ENCODE measurements around the gene ESRP2. TPM values are rescaled to one million over a fixed set of nuclear protein-coding genes. Genes with fewer than 3 reads are reported as not detected.

The ESRP2 gene
- total and polyA plus RNA-seq, 9 of the 15 experiments (the other 6 are each of a cell fraction or from before 2014, with no cell fraction given): 0.05 to 0.15 (median 0.07) TPM; not detected in 6

GRCh38 chr16:68244903-68245853 lies 9.3 kb upstream of the ESRP2 start, which contains the start of gene PLA2G15 (continued):
- TF ChIP-seq ZNF639 (CRISPR knock-in tag; conservative IDR thresholded peaks at IDR 0.05 in 1 of 2, IDR thresholded peaks at IDR 0.05 in 1 of 2) (peak in 1 of 2 experiments; percentile 60; a peak in 1 of 4 replicates), MAX (CRISPR knock-in tag; IDR thresholded peaks at IDR 0.05) (peak; percentile 71), ZFP30 (CRISPR knock-in tag; IDR thresholded peaks at IDR 0.05; ENCODE audit: borderline replicate concordance) (no peak), NFIC (IDR thresholded peaks at IDR 0.05) (0 out of 2 replicates have a peak, but pooled peaks have one; percentile 15), CREB5 (CRISPR knock-in tag; IDR thresholded peaks at IDR 0.05) (no peak), NUFIP1 (IDR thresholded peaks at IDR 0.05; ENCODE audit: partially characterized antibody) (no peak), ZKSCAN1 (IDR thresholded peaks at IDR 0.05; ENCODE audit: low read depth, low read length) (no peak), NFRKB (IDR thresholded peaks at IDR 0.05; ENCODE audit: low read depth) (no peak), KDM4B (IDR thresholded peaks at IDR 0.05; ENCODE audit: borderline replicate concordance in 2 of 2, low read depth in 1 of 2) (peak in 1 of 2 experiments; percentile 56; a peak in 1 of 4 replicates), ZNF699 (CRISPR knock-in tag; IDR thresholded peaks at IDR 0.05; ENCODE audit: insufficient replicate concordance) (no peak), MTA2 (IDR thresholded peaks at IDR 0.05; ENCODE audit: low read depth) (no peak), ELF4 (CRISPR knock-in tag; IDR thresholded peaks at IDR 0.05) (no peak), HDAC6 (IDR thresholded peaks at IDR 0.05; ENCODE audit: low read depth, low read length) (no peak), TRIM28 (IDR thresholded peaks at IDR 0.05) (no peak), NONO (IDR thresholded peaks at IDR 0.05; ENCODE audit: low read depth in 2 of 2, low read length in 1 of 2) (no peak), SIN3A (IDR thresholded peaks at IDR 0.05; ENCODE audit: borderline replicate concordance in 2 of 2, control insufficient read depth in 1 of 2, low read depth in 2 of 2, low read length in 2 of 2) (peak; percentile 58 to 80; a peak in 2 of 4 replicates), ZNF212 (CRISPR knock-in tag; IDR thresholded peaks at IDR 0.05) (no peak), PTRF (tag; IDR thresholded peaks at IDR 0.05) (no peak), SIX5 (IDR thresholded peaks at IDR 0.05; ENCODE audit: borderline replicate concordance in 1 of 2, insufficient read depth in 1 of 2, low read depth in 1 of 2, low read length in 2 of 2) (no peak), POLR2B (IDR thresholded peaks at IDR 0.05; ENCODE audit: low read depth, partially characterized antibody) (peak; percentile 33), KLF6 (CRISPR knock-in tag; IDR thresholded peaks at IDR 0.05; ENCODE audit: borderline replicate concordance) (no peak), ZNF778 (CRISPR knock-in tag; IDR thresholded peaks at IDR 0.05) (no peak), FIP1L1 (IDR thresholded peaks at IDR 0.05; ENCODE audit: low read depth, low read length, poor library complexity, severe bottlenecking) (peak; percentile 39)

Measured in K562 (cell line).